ENCODE results near the gene TNXB.
"Not testable (repeated sequence)": the region's sequence is repeated elsewhere in the genome, so short reads cannot be mapped to it uniquely, and the experiment has no call there.

Gene TNXB

DNA sequence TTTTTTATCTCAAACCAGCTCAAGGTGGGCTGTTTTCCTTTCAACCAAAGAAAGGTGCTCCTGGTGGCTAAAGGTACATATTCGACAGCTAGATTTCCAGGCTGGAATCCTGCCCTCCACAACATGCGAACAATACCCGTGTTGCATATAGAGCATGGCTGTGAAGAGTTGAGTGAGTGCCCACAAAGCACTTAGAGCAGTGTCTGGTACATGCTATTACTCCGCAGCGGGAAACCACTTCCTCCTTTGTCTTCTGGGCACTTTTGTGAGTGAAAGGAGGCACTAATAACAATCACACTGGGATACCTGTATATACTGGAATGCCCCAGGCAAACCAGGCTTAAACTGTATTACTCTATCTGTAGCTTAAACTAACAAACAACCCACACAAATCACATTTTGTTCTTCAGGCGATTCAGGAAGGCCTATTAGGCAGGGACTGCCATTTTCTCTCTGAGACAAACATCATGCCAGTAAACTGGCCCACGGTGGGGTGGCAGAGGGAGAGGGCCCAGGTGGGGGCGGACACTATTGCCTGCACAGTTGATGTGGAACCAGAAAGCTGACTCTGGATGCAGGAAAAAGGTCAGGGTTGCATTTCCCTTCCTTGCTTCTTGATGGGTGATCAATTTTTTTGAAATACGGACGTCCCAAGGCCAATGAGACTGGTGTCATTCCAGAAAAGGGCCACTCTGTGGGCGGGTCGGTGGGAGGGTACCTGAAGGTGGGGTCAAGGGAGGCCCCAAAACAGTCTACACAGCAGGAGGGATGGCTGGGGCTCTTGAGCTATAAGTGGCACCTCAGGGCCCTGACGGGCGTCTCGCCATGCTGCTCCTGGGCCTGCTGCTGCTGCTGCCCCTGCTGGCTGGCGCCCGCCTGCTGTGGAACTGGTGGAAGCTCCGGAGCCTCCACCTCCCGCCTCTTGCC lies 71.3 kb downstream of the TNXB start, which contains the start of gene CYP21A2:
TSS of gene CYP21A2 (plus strand) at position 818 of the 927 bp plus-strand sequence. CDS start at position 826, 8 bp downstream.
- not testable (repeated sequence) for DNase-seq

- DNase-seq = not testable (repeated sequence)
These were observed 72.0 kb downstream of the TNXB start for GRCh38 chr6:32037136-32037535.

GRCh38 chr6:32035283-32036013 lies 73.7 kb downstream of the TNXB start:
- not testable (repeated sequence) for DNase-seq

- DNase-seq = not testable (repeated sequence)
These were observed 79.6 kb downstream of the TNXB start for GRCh38 chr6:32029553-32029952.

GRCh38 chr6:32028631-32029030 lies 80.5 kb downstream of the TNXB start:
- not testable (repeated sequence) for DNase-seq

DNA sequence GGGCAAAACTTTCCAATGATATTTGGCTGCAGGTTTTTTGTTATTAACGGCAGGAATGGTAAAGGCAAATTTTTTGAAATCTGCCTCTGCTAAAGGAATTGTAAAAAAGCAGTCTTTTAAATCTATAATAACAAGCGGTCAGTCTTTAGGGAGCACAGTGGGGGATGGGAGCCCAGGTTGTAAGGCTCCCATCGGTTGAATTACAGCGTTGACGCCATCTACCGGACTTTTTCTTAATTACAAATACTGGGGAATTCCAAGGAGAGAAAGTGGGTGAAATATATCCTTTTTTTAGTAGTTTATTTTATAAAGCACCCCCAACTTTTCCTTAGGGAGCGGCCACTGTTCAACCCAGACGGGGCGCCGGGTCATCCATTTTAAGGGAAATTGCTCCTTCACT lies 87.0 kb downstream of the TNXB start:
- DNase-seq = not testable (repeated sequence)

DNA sequence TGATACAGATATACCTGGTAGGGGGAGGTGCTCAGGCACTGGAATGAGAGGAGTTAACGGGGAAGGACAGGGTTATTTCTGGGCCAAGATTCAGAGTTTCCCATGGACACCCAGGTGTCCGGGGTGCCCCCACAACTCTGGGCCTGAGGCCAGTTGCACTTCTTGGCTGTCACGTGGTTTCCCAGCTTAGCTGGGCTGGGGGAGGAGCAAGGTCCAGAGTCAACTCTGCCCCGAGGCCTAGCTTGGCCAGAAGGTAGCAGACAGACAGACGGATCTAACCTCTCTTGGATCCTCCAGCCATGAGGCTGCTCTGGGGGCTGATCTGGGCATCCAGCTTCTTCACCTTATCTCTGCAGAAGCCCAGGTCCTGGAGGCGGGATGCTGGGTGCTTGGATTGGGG lies 94.6 kb downstream of the TNXB start, which contains the start of gene C4B:
TSS of gene C4B (plus strand) at position 249 of the 400 bp plus-strand sequence. CDS start at position 300, 51 bp downstream.
- not testable (repeated sequence) for DNase-seq

GRCh38 chr6:32013738-32014137 lies 95.4 kb downstream of the TNXB start:
- not testable (repeated sequence) for DNase-seq

- DNase-seq = peak; percentile 19
These were observed 96.1 kb downstream of the TNXB start for GRCh38 chr6:32012941-32013617.

DNA sequence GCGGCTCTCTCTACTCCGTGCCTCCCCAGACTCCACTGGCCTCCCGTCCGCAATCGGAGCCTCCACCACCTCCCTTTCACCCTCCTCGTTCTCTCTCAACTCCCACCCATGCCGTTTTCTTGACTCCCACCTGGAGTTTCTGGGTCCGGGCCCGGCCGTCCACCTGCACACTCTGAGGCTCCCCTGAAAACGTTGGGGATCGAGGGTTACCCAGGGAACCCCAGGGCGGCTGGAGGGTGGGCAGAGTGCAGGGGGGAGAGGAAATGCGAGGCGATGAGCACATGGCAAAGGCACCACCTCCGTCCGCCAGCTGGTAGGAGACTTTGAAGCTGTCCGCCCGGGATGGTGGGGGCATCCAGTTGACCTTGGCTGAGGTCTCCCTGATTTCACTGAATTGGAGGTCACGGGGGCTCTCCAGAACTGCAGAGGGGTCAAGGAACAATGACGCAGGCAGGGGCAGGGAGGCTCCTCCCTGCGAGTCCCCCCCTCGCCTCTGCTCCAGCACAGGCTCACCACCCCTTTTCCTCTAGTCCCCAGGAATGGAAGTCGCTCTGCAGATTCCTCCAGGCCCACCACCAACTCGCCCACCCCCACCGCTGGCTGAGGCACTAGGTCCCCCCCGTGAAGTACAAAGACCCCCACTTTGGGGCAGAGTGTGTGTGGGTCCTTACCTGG lies 98.1 kb downstream of the TNXB start:
- not testable (repeated sequence) for DNase-seq

GRCh38 chr6:32009537-32009936 lies 99.6 kb downstream of the TNXB start:
- DNase-seq = not testable (repeated sequence)

- not testable (repeated sequence) for DNase-seq
These were observed 100.5 kb downstream of the TNXB start for GRCh38 chr6:32008616-32009015.

DNA sequence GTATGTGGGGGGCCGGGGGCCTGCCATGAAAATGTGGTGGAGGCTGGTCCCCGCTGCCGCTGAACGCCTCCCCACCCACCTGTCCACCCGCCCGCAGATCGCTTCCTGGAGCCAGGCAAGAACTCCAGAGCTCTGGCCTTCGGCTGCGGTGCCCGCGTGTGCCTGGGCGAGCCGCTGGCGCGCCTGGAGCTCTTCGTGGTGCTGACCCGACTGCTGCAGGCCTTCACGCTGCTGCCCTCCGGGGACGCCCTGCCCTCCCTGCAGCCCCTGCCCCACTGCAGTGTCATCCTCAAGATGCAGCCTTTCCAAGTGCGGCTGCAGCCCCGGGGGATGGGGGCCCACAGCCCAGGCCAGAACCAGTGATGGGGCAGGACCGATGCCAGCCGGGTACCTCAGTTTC lies 101.1 kb downstream of the TNXB start:
- DNase-seq = not testable (repeated sequence)

DNA sequence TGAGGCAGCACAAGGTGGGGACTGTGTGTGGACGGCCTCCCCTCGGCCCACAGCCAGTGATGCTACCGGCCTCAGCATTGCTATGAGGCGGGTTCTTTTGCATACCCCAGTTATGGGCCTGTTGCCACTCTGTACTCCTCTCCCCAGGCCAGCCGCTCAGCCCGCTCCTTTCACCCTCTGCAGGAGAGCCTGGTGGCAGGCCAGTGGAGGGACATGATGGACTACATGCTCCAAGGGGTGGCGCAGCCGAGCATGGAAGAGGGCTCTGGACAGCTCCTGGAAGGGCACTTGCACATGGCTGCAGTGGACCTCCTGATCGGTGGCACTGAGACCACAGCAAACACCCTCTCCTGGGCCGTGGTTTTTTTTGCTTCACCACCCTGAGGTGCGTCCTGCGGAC lies 102.1 kb downstream of the TNXB start:
- DNase-seq = not testable (repeated sequence)

- not testable (repeated sequence) for DNase-seq
These were observed 103.1 kb downstream of the TNXB start for GRCh38 chr6:32005991-32006529.

GRCh38 chr6:32005538-32005880 lies 103.6 kb downstream of the TNXB start:
- not testable (repeated sequence) for DNase-seq

DNA sequence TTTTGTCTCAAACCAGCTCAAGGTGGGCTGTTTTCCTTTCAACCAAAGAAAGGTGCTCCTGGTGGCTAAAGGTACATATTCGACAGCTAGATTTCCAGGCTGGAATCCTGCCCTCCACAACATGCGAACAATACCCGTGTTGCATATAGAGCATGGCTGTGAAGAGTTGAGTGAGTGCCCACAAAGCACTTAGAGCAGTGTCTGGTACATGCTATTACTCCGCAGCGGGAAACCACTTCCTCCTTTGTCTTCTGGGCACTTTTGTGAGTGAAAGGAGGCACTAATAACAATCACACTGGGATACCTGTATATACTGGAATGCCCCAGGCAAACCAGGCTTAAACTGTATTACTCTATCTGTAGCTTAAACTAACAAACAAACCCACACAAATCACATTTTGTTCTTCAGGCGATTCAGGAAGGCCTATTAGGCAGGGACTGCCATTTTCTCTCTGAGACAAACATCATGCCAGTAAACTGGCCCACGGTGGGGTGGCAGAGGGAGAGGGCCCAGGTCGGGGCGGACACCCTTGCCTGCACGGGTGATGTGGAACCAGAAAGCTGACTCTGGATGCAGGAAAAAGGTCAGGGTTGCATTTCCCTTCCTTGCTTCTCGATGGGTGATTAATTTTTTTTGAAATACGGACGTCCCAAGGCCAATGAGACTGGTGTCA lies 104.1 kb downstream of the TNXB start:
- DNase-seq = peak; percentile 9

DNA sequence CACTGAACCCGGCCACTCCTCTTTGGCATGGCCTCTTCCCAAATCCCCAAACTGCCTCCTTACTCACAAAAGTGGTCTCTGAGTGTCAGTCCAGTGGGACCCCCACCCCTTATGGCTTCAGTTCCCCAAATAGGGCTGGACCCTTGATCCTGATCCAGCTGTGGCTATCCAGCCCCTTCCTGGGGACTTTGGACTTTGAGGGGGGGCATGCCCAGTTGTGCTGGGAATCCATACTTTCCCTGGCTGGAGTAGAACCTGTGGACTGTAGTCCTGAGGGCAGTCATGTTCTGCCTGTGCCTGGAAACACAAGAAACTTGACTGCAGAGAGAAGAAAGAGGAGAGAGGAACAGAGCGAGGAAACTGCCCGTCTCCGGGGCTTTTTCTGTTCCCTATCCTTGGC lies 104.7 kb downstream of the TNXB start:
- not testable (repeated sequence) for DNase-seq

GRCh38 chr6:32003301-32003700 lies 105.8 kb downstream of the TNXB start:
- not testable (repeated sequence) for DNase-seq

DNA sequence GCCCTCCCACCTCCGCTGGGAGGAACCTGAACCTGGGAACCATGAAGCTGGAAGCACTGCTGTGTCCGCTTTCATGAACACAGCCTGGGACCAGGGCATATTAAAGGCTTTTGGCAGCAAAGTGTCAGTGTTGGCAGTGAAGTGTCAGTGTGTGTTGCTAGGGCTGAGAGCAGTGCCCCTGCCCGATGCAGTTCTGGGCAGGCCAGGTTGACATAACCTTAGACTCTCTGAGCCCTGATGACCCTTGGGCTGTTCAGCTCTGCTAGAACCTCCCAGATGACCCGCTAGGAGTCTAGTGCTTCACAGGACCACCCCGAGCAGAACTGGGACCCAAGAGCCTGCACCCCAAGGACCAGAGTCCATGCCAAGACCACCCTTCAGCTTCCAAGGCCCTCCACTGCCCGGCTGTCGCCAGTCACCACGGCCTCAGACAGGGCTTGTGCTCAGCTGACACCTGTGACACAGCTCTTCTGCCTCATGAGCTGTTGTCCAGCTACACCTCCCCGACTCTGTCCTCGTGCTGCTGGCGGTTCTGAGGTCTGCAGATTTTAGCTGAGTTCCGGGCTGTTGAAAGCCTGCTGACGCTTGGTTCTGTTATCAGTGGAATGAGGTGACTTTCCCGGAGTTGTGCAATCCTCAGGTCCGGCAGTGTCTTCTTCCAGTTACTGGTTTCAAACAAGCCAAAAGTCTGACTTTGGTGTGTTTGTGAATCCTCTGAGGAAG lies 106.4 kb downstream of the TNXB start:
- not testable (repeated sequence) for DNase-seq

DNA sequence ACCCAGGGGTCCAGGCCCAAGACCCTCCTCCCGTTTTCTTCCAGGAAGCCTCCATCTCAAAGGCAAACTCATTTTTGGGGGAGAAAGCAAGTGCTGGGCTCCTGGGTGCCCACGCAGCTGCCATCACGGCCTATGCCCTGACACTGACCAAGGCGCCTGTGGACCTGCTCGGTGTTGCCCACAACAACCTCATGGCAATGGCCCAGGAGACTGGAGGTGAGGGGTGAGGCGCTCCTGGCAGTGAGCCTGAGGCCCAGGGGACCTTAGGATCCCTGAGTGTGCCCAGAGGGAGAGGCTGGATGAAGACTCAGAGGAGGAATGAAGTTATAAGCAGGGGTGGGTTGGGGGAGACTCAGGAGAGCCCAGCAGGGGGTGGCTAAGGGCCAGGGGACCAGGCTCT lies 112.8 kb downstream of the TNXB start:
- not testable (repeated sequence) for DNase-seq

All from right hindlimb (tissue), 1 donor.